GM19238 (cell line): ENCODE measurements around the gene PNLIPRP1.

Experiments used
- DNase-seq: peaks from one replicate; pipeline ENCODE4 v3.0.0; 2011; ENCODE audit warnings: low spot score; ENCODE audit not compliant: insufficient read length

Gene PNLIPRP1

DNA sequence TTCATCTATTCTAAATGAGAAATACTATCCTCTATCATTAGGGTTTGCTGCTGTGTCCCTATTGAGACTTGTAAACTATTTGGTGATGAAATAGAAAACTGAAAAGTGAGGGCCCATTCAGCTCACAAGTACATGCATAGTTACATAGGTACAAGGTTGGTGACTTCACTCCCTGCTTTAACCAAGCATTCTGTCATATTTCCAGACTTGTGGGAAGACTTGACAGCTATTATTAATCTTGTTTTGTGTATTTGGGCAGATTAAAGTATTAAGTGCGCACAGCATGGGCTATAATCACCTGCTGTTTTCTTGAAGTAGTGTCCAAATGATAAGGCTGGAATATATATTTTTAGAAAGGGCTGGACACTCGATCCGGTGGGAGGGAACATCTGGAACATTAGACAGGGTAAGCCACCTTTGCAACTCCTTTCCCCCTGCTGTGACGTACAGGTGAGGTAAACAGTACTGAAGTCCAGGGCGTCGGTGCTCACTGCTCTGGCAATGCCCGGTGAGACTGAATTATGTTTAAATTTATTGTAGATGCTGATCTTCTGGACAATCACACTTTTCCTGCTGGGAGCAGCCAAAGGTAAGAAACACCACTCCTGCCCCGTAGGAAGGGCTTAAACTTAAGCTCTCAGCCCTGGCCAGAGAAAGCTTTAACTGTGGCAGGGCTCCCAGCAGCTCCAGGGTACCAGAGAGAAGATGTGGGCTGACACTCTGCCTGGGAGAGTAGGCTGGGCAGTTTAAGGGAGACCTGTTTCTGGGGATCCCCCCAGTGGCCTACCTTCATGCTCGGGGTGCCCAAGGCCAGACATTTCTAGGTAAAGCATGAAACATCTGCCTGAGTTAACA, at the start of gene PNLIPRP1:
Gene PNLIPRP1 (plus strand): TSS at position 370 of the 855 bp plus-strand sequence. CDS start 171 bp downstream, at position 541.
- DNase-seq: no peak

DNA sequence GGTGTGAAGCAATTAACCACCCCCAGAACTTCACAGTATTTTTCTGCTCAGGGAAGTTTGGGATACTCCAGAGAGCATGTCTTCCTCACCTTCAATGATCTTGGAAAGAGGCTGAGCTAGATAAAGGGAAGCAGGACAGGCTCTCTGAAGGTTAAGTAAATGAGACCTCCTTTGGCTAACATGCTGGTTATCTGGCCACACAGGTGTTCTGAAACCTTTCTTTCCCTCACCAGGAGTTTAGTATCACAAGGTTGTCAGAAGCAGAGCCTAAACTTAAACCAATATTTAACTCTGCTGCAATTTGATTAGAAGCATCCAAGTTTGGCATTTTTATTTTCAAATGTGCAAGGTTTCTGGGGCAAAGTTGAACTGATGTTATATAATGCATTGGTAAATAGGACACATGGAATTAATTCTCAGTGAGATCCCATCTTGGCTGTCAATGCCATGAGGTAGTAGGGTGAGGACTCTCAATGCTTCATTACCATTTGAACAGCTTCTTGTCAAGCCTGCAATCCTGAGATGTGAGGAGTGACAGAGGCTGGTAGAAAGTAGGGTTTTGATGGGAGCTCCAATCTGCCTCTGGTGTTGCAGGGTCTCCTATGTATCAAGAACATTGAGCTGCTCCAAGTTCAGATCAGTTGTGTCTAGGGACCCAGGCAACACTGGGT, 48.6 kb upstream of the PNLIPRP1 start:
- no peak for DNase-seq

DNA sequence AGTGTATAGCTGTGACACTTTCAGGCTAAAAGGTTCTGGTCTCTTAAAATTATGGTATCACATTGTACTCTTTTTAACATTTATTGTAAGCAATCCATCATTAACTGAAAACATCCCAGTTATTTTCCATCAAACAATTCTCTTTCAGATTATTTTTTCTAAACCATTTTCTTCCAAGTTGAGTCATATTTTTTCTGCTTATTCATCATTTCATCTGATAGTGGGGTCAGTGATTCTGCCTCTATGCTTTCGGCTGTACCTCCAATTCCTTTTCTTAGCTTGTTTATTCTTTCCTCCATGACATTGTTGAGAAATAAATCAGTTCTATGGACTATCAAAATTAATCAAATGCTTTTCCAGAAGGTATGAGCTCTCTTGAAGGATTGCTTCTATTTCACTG, 45.6 kb upstream of the PNLIPRP1 start:
- DNase-seq: no peak

DNA sequence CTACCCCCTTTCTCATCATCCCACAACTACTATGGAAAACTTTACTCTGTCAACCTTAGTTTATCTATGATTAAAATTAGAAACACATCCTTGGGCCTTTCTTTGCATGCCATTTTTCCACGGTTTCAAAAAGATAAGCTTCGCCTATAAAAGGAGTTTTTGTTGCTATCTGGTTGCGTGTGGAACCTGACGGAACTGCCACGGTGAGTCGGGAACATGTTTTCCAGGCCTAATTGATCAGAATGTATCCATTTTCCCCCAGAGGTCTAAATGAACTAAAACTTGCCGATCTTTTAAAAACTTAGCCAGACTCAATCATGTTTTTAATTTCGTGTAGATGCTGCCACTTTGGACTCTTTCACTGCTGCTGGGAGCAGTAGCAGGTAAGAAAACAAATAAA, 45.0 kb upstream of the PNLIPRP1 start, which contains the start of gene PNLIP:
Gene PNLIP (plus strand): TSS at position 176 of the 400 bp plus-strand sequence. CDS start 162 bp downstream, at position 338.
- no peak for DNase-seq

DNA sequence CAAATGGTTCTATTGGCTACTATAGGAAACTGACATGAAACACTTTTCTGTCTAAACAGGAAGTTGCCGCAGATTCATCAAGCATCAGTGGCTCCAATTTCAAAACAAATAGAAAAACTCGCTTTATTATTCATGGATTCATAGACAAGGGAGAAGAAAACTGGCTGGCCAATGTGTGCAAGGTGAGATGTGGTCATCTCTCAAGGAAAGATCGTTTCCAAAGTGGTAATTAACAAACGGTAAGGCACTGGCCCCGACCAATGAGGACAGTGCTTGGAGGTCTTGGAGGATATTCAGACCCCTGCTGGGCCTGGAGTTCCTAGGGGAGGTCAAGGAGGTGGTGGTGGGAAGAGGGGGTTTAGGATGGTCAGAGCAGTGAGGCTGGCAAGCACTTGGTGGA, 42.5 kb upstream of the PNLIPRP1 start:
- DNase-seq: no peak

DNA sequence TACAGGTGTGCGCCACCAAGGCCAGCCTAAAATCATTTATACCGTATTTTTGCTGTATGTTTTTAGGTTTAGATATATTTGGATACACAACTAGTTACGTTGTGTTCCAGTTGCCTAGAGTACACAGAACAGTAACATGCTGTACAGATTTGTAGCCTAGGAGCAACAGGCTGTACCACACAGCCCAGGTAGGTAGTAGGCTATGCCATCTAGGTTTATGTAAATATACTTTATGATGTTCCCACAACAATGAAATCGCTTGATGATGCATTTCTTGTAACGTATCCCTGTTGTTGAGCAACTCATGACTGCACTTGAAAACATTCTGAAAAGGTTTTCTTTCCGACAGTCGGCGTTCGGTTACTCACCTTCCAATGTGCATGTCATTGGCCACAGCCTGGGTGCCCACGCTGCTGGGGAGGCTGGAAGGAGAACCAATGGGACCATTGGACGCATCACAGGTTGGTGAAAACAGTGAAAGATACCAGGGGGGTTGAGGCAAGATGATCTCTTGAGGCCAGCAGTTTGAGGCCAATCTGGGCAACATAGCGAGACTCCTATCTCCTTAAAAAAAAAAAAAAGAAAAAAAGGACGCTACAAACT, 37.3 kb upstream of the PNLIPRP1 start:
- no peak for DNase-seq

DNA sequence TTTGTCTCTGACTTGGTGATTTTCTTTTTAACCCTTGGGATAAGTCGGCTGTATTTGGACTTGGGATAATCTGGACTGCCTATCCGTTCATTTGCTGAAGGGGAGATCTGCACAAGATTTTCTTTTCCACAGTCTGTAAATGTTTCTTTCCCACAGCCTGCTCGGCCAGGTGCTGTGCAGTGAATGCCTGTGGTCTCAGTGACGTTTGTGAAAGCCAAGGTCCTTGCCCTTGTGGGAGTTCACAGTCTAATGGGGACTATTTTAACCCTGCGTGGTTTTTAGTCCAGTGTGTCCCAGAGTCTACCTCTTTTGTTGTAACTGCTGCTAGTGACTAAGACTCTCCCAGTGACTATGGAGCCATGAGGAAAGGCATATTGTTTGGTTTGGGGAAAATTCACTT, 36.1 kb upstream of the PNLIPRP1 start:
- DNase-seq: no peak

DNA sequence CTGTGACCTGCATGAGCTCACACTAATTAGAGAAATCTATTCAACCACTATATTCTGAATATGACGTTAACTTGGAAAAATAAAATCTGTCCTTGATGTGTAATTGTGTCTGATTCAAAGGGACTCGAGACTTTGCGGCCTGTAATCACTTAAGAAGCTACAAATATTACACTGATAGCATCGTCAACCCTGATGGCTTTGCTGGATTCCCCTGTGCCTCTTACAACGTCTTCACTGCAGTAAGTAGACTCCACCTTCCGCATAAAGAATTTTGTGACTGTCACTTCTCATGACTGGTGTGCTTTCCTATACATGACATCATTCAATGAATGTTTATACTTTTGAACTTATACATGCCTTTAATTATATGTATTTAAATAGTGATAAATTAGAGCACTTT, 34.9 kb upstream of the PNLIPRP1 start:
- DNase-seq: no peak

DNA sequence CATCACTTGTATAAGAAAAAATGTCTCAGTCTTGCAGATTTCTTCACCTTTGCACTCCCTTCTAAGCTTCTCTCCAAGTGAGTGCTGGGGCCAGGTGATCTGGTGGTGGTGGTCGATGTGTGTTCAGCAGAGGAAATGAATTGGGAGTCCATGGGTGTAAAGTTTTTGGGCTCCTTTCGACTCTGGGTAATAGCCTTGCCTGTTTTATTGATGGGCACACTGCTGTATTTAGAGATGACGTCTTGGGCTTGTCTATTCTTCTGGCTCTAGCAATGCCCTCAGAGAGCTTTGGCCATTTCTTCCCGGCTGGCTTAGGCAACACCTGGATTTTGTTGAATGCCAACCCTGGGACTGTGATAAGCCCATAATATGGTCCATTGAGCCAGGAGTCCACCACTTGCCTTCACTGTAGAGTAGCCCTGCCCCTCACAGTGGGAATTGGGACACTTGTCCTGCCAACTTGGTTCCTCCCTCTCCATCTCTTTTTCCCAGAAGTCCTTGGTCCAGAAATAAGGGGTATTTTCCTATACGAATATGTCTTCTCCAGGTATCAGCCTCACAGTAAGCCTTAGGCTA, 33.4 kb upstream of the PNLIPRP1 start:
- no peak for DNase-seq

DNA sequence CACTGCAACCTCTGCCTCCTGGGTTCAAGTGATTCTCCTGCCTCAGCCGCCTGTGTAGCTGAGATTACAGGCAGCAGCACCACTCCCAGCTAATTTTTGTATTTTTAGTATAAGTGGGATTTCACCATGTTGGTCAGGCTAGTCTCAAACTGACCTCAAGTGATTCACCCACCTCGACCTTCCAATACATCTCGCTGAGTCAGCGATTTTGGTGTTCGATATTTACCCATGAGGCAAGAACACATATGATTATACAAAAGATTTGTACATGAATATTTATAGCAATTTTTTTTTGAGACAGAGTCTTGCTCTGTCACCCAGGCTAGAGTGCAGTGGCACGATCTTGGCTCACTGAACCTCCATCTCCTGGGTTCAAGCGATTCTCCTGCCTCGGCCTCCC, 25.2 kb upstream of the PNLIPRP1 start:
- no peak for DNase-seq

DNA sequence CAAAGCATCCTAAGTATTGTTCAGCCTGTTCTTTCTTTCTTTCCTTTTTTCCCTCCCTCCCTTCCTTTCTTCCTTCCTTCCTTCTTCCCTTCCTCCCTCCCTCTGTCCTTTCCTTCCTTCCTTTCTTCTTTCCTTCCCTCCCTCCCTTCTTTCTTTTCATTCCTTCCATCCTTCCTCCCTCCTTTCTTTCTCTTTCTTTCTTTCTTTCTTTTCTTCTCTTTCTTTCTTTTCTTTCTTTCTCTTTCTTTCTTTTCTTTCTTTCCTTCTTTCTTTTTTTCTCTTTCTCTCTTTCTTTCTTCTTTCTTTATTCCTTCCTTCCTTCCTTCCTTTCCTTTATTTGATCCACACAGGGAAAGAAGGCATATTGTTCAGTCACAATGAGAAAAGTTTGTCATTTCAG, 23.8 kb upstream of the PNLIPRP1 start:
- DNase-seq: no peak

DNA sequence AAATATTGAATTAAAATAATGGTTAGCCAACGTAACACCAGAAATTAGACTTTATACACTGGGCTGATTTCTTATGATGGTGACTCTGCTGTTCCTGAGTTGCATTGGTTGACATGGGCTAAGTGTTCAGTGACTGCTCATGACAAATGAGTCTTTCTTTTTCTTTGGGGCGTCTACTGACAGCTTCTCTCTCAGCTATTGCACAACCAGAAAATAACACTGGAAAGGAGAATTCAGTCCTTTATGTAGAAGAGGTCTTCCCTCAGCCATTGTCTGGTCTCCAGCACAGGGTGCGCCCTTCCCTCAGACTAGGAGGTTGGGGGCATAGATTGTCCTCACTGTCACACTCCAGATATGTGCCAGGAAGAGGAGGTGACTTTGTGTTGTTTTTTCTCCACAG, 23.4 kb upstream of the PNLIPRP1 start:
- no peak for DNase-seq

DNA sequence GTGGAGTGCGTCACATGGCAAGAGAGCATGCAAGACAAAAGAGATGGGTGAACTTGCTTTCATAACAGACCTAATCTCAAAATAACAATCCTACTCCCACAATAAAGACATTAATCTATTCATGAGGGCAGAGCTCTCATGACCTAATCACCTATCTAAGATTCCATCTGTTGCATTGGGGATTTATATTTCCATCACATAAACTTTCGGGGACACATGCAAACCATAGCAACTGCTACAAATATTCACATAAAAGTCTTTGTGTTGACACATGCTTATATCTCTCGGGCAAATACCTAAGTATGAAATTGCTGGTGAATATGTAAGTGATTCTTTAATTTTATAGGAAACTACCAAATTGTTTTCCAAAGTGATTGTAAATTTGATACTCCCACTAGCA, 16.0 kb upstream of the PNLIPRP1 start:
- DNase-seq: no peak

DNA sequence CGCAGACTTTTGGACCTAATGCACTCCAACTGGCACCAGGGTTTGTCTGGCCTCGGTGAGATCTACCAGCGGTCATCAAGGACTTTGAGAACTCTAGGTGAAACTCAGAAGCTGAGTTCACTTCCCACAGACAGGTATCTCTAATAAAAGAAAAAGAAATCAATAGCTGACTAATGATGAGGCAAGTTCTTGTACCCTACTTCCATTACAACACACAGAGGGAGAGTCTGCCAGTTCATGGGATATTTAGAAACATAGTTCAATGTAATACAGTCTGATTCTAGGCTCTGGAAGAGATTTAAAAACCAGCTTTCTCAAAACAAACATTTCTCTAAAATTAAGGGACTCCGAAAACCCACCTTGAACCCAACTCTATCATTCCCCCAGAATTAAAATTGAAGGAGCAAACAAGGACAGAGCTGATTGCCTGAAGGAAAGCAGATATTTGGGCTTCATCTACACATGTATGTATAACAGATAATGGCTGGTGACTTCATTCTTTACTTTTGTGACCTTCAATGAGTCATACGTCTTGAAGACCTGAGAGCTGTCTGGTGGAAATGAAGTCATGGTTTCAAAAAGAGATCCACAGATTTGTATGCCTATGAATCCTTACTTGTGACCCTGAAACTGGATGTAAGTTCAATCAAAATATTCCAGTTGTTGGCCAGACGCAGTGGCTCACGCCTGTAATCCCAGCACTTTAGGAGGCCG, 2.7 kb upstream of the PNLIPRP1 start:
- DNase-seq: no peak

DNA sequence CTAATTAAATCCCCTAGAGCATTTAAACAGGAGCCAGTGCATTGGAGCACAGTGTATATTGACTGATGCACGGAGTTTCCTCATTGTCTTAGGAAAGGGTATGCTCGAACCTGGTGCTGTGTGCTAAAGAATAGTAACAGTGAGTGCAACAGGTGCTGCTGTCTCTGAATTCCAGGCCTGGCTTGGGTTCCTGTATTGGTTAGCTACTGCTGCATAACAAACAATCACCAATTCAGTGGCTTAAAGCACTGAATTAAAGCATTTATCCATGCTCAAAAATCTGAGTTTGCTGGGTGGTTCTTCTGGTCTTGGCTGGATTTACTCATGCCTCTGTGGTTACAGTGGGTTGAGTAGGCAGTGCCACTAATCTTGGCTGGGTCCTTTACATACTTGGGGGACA, 1.8 kb upstream of the PNLIPRP1 start:
- no peak for DNase-seq

DNA sequence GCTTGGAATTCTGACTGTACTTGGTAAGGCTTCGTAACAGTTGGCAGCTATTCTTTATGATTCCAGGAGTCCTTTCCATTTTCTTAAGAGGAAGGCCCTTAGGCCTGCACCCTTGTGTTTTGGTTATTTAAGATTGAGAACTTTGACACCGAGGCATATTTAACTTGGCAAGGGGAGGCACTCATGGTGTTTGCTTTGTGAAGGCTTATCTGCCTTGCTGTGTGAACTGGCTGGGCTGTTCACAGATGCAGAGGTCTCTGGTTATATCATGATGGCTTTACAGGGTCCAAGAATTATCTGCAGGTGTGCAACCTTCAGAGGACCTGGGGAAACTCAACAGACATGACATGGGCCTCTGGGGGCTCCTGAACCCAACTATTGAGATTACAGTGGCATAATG, 833 bp upstream of the PNLIPRP1 start:
- DNase-seq: no peak

DNA sequence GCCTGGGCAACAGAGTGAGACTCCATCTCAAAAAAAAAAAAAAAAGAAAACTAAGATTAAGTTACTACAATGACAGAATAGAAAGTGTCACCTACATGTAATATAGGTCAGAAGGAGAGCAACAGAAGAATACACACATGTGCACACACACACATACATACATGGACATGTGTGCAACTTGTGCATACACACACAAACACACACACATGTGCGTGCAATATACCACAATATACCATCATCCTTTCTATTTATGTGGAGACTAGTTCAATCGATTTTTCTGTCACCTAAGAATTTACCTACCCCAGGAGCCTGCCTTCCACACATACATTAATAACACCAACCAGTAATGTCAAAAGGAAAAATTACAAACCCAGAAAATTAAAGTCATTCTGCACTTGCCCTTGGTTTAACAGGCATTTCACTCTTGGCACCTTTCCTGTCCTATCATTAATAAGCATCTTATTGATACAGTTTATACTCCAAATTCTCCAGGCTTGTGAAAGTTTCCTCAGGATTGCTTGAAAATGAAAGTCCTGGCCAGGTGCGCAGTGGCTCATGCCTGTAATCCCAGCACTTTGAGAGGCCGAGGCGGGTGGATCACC, 2.5 kb downstream of the PNLIPRP1 start:
- no peak for DNase-seq

DNA sequence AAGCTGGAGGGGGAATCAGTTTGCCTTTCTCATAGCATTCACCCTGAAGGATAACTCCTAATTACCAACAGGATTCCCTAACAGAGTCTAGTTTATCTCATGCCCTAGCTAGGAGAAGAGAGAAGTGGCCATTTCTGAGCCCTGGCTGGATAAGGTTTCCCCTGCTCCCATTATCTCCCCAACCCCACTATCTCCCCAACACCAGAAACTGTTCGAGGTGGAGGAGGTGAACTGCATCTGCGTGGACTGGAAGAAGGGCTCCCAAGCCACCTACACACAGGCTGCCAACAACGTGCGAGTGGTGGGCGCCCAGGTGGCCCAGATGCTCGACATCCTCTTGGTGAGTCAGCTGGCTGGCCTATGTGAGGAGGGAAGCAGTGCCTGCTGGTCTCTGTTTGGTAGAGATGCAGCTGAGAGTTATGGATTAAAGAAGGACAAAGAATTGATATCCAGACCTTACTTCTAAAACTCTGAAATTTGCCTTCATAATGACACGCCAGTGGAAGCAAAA, 3.8 kb downstream of the PNLIPRP1 start:
- DNase-seq: no peak

DNA sequence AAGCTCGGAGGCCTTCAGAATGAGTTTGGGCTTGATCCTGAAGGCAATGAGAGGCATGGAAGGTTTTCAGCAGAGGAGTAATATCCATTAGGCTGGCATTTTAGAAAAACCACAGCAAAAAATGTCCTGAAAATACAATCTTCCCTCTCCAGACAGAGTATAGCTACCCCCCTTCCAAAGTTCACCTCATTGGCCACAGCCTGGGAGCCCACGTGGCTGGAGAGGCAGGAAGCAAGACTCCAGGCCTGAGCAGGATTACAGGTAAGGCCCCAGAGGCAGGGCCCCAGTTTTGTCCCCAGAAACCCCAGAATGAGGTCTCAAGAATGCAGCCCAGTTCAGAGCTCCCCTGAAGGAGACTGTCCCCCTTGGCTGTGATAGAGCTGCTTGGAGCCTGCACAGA, 5.3 kb downstream of the PNLIPRP1 start:
- no peak for DNase-seq

DNA sequence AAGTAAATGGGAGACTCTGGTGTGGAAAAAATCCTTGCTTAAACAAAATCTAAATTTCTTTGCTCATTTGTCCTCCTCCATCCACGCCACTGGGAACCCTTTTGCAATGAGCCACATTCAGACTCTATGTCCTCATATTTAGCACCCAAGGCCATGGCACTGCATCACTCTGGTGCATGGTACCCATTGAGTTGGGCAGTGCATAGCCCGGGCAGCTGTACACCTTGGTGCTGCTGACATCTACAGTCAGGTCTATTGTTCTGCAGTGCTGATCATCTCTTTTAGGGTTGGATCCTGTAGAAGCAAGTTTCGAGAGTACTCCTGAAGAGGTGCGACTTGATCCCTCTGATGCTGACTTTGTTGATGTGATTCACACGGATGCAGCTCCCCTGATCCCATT, 6.8 kb downstream of the PNLIPRP1 start:
- DNase-seq: no peak

DNA sequence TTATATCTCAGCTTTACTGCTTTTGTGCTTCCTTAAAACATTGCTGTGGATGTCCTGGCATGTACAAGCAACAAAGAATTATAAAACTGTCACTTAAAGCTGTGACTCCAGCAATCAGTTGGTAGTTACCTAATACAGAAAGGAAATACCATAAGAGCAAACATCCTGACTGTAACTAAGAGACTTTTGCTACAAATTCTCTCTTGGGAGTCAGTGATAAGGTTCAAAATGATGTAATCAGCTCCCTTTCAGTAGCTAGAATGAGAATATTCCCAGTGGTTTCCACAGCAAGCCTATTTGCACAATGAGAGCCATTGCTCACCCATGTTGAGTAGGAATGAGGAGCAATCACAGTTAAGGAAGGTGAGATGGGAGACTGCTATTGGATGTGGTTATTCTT, 7.6 kb downstream of the PNLIPRP1 start:
- no peak for DNase-seq
